Memory B cell (primary cell): ENCODE data around the gene SEMA7A.
A peak's percentile ranks its signal among the peaks of the same experiment; 100 is the strongest.
"Not testable (repeated sequence)": the region's sequence is repeated elsewhere in the genome, so short reads cannot be mapped to it uniquely, and the experiment has no call there.

Source experiments
- ATAC-seq: fragments of 150-1000 bp; cut with Tn5 transposase; 2 replicates; pipeline ENCODE4 v1.10.0; 2021; ENCODE audit warnings: low read depth, mild to moderate bottlenecking, moderate library complexity
- DNase-seq, 2 donors: peaks; one replicate each; pipeline ENCODE4 v3.0.0; 2022; ENCODE audit warnings: low spot score in 2 of 2
- H3K27ac Mint-ChIP-seq: one replicate; pipeline ENCODE4 v1.8.0; 2022; ENCODE audit warnings: mild to moderate bottlenecking, moderate library complexity, mixed read lengths
- H3K27me3 Mint-ChIP-seq: one replicate; pipeline ENCODE4 v1.8.0; 2022; ENCODE audit warnings: mixed read lengths
- H3K36me3 Mint-ChIP-seq: one replicate; pipeline ENCODE4 v1.8.0; 2022; ENCODE audit warnings: mild to moderate bottlenecking, mixed read lengths
- H3K4me1 Mint-ChIP-seq: one replicate; pipeline ENCODE4 v1.8.0; 2022; ENCODE audit warnings: mixed read lengths
- H3K4me3 Mint-ChIP-seq: one replicate; pipeline ENCODE4 v1.8.0; 2022; ENCODE audit warnings: mild to moderate bottlenecking, moderate library complexity, mixed read lengths
- H3K9me3 Mint-ChIP-seq: one replicate; pipeline ENCODE4 v1.8.0; 2022; ENCODE audit warnings: mixed read lengths

Gene SEMA7A

GRCh38 chr15:74433592-74434262 lies at the start of gene SEMA7A:
TSS of gene SEMA7A (minus strand) at chr15:74433958. CDS start at chr15:74433918, 40 bp downstream.
- ATAC-seq = peak; percentile 72
- H3K4me3 Mint-ChIP-seq = peak within 1 kb of the TSS; percentile 84
- peak; percentile 80 to 83 for DNase-seq
- H3K36me3 Mint-ChIP-seq = no peaks in the 10 kb centered on the region
- peak within 1 kb of the TSS; percentile 90 for H3K27ac Mint-ChIP-seq
- H3K9me3 Mint-ChIP-seq = no peaks in the 10 kb centered on the region
- H3K4me1 Mint-ChIP-seq = peaks cover 51% of the 10 kb centered on the region
- H3K27me3 Mint-ChIP-seq = no peaks in the 10 kb centered on the region

GRCh38 chr15:74482661-74483060 lies 48.9 kb upstream of the SEMA7A start:
- Mint-ChIP-seq H3K36me3 (peaks cover 8% of the 10 kb centered on the region), H3K27me3 (no peaks in the 10 kb centered on the region)

GRCh38 chr15:74480364-74480763 lies 46.6 kb upstream of the SEMA7A start:
- H3K9me3 Mint-ChIP-seq, H3K4me1 Mint-ChIP-seq, DNase-seq, H3K27me3 Mint-ChIP-seq, ATAC-seq, H3K4me3 Mint-ChIP-seq, H3K27ac Mint-ChIP-seq: not testable (repeated sequence)
- peaks cover 13% of the 10 kb centered on the region for H3K36me3 Mint-ChIP-seq

More at GRCh38 chr15:74482661-74483060, 48.9 kb upstream of the SEMA7A start:
- no peak overlapping the region for H3K27ac Mint-ChIP-seq
- H3K4me3 Mint-ChIP-seq = no peak overlapping the region
- H3K9me3 Mint-ChIP-seq = no peaks in the 10 kb centered on the region
- peaks cover 3% of the 10 kb centered on the region for H3K4me1 Mint-ChIP-seq
- DNase-seq (no peak), ATAC-seq (no peak)

GRCh38 chr15:74471621-74472020 lies 37.9 kb upstream of the SEMA7A start:
- not testable (repeated sequence) for H3K27me3 Mint-ChIP-seq
- peaks cover 21% of the 10 kb centered on the region for H3K36me3 Mint-ChIP-seq

GRCh38 chr15:74470631-74471395 lies 37.1 kb upstream of the SEMA7A start:
- no peaks in the 10 kb centered on the region for H3K9me3 Mint-ChIP-seq
- peaks cover 18% of the 10 kb centered on the region for H3K36me3 Mint-ChIP-seq
- no peak for DNase-seq
- no peak overlapping the region for H3K4me3 Mint-ChIP-seq
- no peak for ATAC-seq
- no peak overlapping the region for H3K27ac Mint-ChIP-seq
- peaks cover 2% of the 10 kb centered on the region for H3K4me1 Mint-ChIP-seq
- H3K27me3 Mint-ChIP-seq = no peaks in the 10 kb centered on the region

More at GRCh38 chr15:74471621-74472020, 37.9 kb upstream of the SEMA7A start:
- H3K4me1 Mint-ChIP-seq, H3K9me3 Mint-ChIP-seq, ATAC-seq, H3K4me3 Mint-ChIP-seq, DNase-seq, H3K27ac Mint-ChIP-seq: not testable (repeated sequence)

GRCh38 chr15:74468341-74469032 lies 34.7 kb upstream of the SEMA7A start:
- Mint-ChIP-seq H3K36me3 (peaks cover 16% of the 10 kb centered on the region), H3K27me3 (no peaks in the 10 kb centered on the region), H3K4me3 (no peak overlapping the region), H3K9me3 (no peaks in the 10 kb centered on the region), H3K27ac (no peak overlapping the region), H3K4me1 (peaks cover 15% of the 10 kb centered on the region)
- DNase-seq = no peak
- no peak for ATAC-seq

- Mint-ChIP-seq H3K27ac (no peak overlapping the region), H3K36me3 (peaks cover 13% of the 10 kb centered on the region), H3K4me1 (peaks cover 23% of the 10 kb centered on the region), H3K9me3 (no peaks in the 10 kb centered on the region), H3K4me3 (no peak overlapping the region), H3K27me3 (no peaks in the 10 kb centered on the region)
- DNase-seq (no peak), ATAC-seq (no peak)
Observed at GRCh38 chr15:74466570-74466969, 32.8 kb upstream of the SEMA7A start.

- no peak for ATAC-seq
- Mint-ChIP-seq H3K9me3 (no peaks in the 10 kb centered on the region), H3K4me3 (no peak overlapping the region), H3K27me3 (no peaks in the 10 kb centered on the region), H3K36me3 (peaks cover 11% of the 10 kb centered on the region), H3K27ac (no peak overlapping the region), H3K4me1 (peaks cover 29% of the 10 kb centered on the region)
- DNase-seq = no peak
Observed at GRCh38 chr15:74464897-74465296, 31.1 kb upstream of the SEMA7A start.

- Mint-ChIP-seq H3K4me1 (peaks cover 29% of the 10 kb centered on the region), H3K9me3 (no peaks in the 10 kb centered on the region), H3K27me3 (no peaks in the 10 kb centered on the region), H3K4me3 (peak overlapping the region; percentile 0), H3K36me3 (peaks cover 11% of the 10 kb centered on the region), H3K27ac (peak overlapping the region; percentile 39)
- ATAC-seq (no peak), DNase-seq (no peak)
Observed at GRCh38 chr15:74464216-74464615, 30.5 kb upstream of the SEMA7A start.

- ATAC-seq (no peak), DNase-seq (no peak)
- peak overlapping the region; percentile 39 for H3K27ac Mint-ChIP-seq
- H3K4me3 Mint-ChIP-seq = no peak overlapping the region
- H3K4me1 Mint-ChIP-seq = peaks cover 34% of the 10 kb centered on the region
- no peaks in the 10 kb centered on the region for H3K27me3 Mint-ChIP-seq
- no peaks in the 10 kb centered on the region for H3K9me3 Mint-ChIP-seq
- H3K36me3 Mint-ChIP-seq = peaks cover 11% of the 10 kb centered on the region
Observed at GRCh38 chr15:74463634-74464033, 29.9 kb upstream of the SEMA7A start.

- H3K9me3 Mint-ChIP-seq = no peaks in the 10 kb centered on the region
- peak overlapping the region; percentile 68 for H3K4me3 Mint-ChIP-seq
- peaks cover 16% of the 10 kb centered on the region for H3K36me3 Mint-ChIP-seq
- ATAC-seq (no peak), DNase-seq (no peak)
- no peaks in the 10 kb centered on the region for H3K27me3 Mint-ChIP-seq
- H3K27ac Mint-ChIP-seq = peak overlapping the region; percentile 62
- peaks cover 35% of the 10 kb centered on the region for H3K4me1 Mint-ChIP-seq
Observed at GRCh38 chr15:74461847-74462511, 28.2 kb upstream of the SEMA7A start.

GRCh38 chr15:74460871-74461846 lies 27.4 kb upstream of the SEMA7A start, which contains the start of gene UBL7:
TSS of gene UBL7 (minus strand) at chr15:74461160. CDS start at chr15:74458867, 2,293 bp downstream.
- Mint-ChIP-seq H3K36me3 (peaks cover 14% of the 10 kb centered on the region), H3K27me3 (no peaks in the 10 kb centered on the region), H3K4me1 (peaks cover 35% of the 10 kb centered on the region)

GRCh38 chr15:74460298-74460697 lies 26.5 kb upstream of the SEMA7A start:
- H3K9me3 Mint-ChIP-seq = no peaks in the 10 kb centered on the region
- DNase-seq (peak in 1 of 2 donors; percentile 19), ATAC-seq (peak; percentile 33)
- peak overlapping the region; percentile 62 for H3K27ac Mint-ChIP-seq
- peaks cover 32% of the 10 kb centered on the region for H3K4me1 Mint-ChIP-seq
- H3K36me3 Mint-ChIP-seq = peaks cover 15% of the 10 kb centered on the region
- peak overlapping the region; percentile 68 for H3K4me3 Mint-ChIP-seq
- H3K27me3 Mint-ChIP-seq = no peaks in the 10 kb centered on the region

More at GRCh38 chr15:74460871-74461846, 27.4 kb upstream of the SEMA7A start, which contains the start of gene UBL7:
- DNase-seq = peak; percentile 87 to 90
- Mint-ChIP-seq H3K4me3 (peak within 1 kb of the TSS; percentile 68), H3K9me3 (no peaks in the 10 kb centered on the region), H3K27ac (peak within 1 kb of the TSS; percentile 62)
- peak; percentile 93 for ATAC-seq
